NCI-H1930 (cell line): ENCODE measurements around the gene NR2F2.

Experiments used
- DNase-seq, 2 experiments: peaks; one replicate each; lab custom pipeline; 2025; lab: John Stamatoyannopoulos, UW

The NR2F2 gene

GRCh38 chr15:96342406-96343112 lies 12.1 kb downstream of the NR2F2 start:
- no peak for DNase-seq

GRCh38 chr15:96343113-96344059 lies 12.9 kb downstream of the NR2F2 start:
- DNase-seq, result no peak

GRCh38 chr15:96344060-96344705 lies 13.7 kb downstream of the NR2F2 start:
- DNase-seq, result no peak

GRCh38 chr15:96344706-96345559 lies 14.4 kb downstream of the NR2F2 start:
- DNase-seq, result no peak

- peak in 1 of 2 experiments; percentile 24 for DNase-seq
Measured at GRCh38 chr15:96345560-96346399, 15.3 kb downstream of the NR2F2 start.

GRCh38 chr15:96346409-96346970 lies 16.0 kb downstream of the NR2F2 start:
- DNase-seq, result no peak

GRCh38 chr15:96347181-96348111 lies 16.9 kb downstream of the NR2F2 start:
- DNase-seq, result no peak

- DNase-seq, result no peak
Measured at GRCh38 chr15:96348112-96349027, 17.9 kb downstream of the NR2F2 start.

- no peak for DNase-seq
Measured at GRCh38 chr15:96349034-96349856, 18.7 kb downstream of the NR2F2 start.

- no peak for DNase-seq
Measured at GRCh38 chr15:96349857-96350720, 19.6 kb downstream of the NR2F2 start.

- DNase-seq, result no peak
Measured at GRCh38 chr15:96350934-96351724, 20.6 kb downstream of the NR2F2 start.

GRCh38 chr15:96351761-96352603 lies 21.5 kb downstream of the NR2F2 start:
- no peak for DNase-seq

- DNase-seq, result no peak
Measured at GRCh38 chr15:96352604-96353405, 22.3 kb downstream of the NR2F2 start.
